OCI-LY1 (cell line): Measurements from ENCODE around the gene MRPS27.

Experiments
- H2AFZ ChIP-seq: fragments of 200-600 bp; sonication (generic), shearing (Covaris generic); 2 replicates; pipeline ENCODE4 v1.6.0; 2014; ENCODE audit warnings: antibody characterized with exemption, mild to moderate bottlenecking, low read length
- H3F3A ChIP-seq: fragments of 200-600 bp; sonication (generic), shearing (Covaris generic); 2 replicates; pipeline ENCODE4 v1.6.0; 2014; ENCODE audit warnings: mild to moderate bottlenecking, antibody characterized with exemption, low read length, moderate library complexity; ENCODE audit not compliant: insufficient read depth
- H3K27ac ChIP-seq: fragments of 200-600 bp; sonication (generic); 2 replicates; pipeline ENCODE4 v1.5.1; 2014; ENCODE audit warnings: low read length, mixed run types, mild to moderate bottlenecking, low read depth; ENCODE audit not compliant: poor library complexity, severe bottlenecking
- H3K27me3 ChIP-seq: fragments of 200-600 bp; sonication (generic); 2 replicates; pipeline ENCODE4 v1.6.0; 2014; ENCODE audit warnings: antibody characterized with exemption, mild to moderate bottlenecking, low read length, moderate library complexity; ENCODE audit not compliant: insufficient read depth
- H3K36me3 ChIP-seq: fragments of 200-600 bp; sonication (generic); 2 replicates; pipeline ENCODE4 v1.6.1; 2014; ENCODE audit warnings: mild to moderate bottlenecking, antibody characterized with exemption, low read length, moderate library complexity, mixed read lengths; ENCODE audit not compliant: insufficient read depth
- H3K4me1 ChIP-seq: fragments of 200-600 bp; sonication (generic); 2 replicates; pipeline ENCODE4 v1.5.1; 2014; ENCODE audit warnings: mild to moderate bottlenecking, low read length, moderate library complexity; ENCODE audit not compliant: insufficient read depth, severe bottlenecking
- H3K4me2 ChIP-seq: fragments of 200-600 bp; sonication (generic), shearing (Covaris generic); 2 replicates; pipeline ENCODE4 v1.6.1; 2014; ENCODE audit warnings: low read length
- H3K4me3 ChIP-seq: fragments of 200-600 bp; sonication (generic); 2 replicates; pipeline ENCODE4 v1.5.1; 2014; ENCODE audit warnings: low read length, low read depth, mild to moderate bottlenecking, mixed read lengths; ENCODE audit not compliant: poor library complexity, severe bottlenecking
- H3K79me2 ChIP-seq: fragments of 200-600 bp; shearing (Covaris generic); 2 replicates; pipeline ENCODE4 v1.6.1; 2016; ENCODE audit warnings: mixed run types, low read length, mixed read lengths; ENCODE audit not compliant: insufficient read depth
- H3K9ac ChIP-seq: fragments of 200-600 bp; sonication (generic), shearing (Covaris generic); 2 replicates; pipeline ENCODE4 v1.6.1; 2014; ENCODE audit warnings: mild to moderate bottlenecking, low read length, mixed read lengths
- H3K9me2 ChIP-seq: fragments of 200-600 bp; sonication (generic), shearing (Covaris generic); 2 replicates; pipeline ENCODE4 v1.6.1; 2014; ENCODE audit warnings: low read depth, mild to moderate bottlenecking, low read length, mixed read lengths
- H3K9me3 ChIP-seq: fragments of 200-600 bp; shearing (Covaris generic); 2 replicates; pipeline ENCODE4 v1.6.1; 2014; ENCODE audit warnings: low read length, mixed read lengths
- H4K20me1 ChIP-seq: fragments of 200-600 bp; sonication (generic), shearing (Covaris generic); 2 replicates; pipeline ENCODE4 v1.6.0; 2016; ENCODE audit warnings: mild to moderate bottlenecking, low read length; ENCODE audit not compliant: insufficient read depth
- CTCF ChIP-seq: fragments of 200-600 bp; sonication (generic), shearing (Covaris generic); IDR thresholded peaks from 2 replicates; pipeline ENCODE4 v1.5.1; 2017; ENCODE audit warnings: mild to moderate bottlenecking, antibody characterized with exemption, low read length, moderate library complexity, mixed read lengths
- EZH2 ChIP-seq: fragments of 200-600 bp; sonication (generic), shearing (Covaris generic); IDR thresholded peaks from 2 replicates; pipeline ENCODE4 v1.8.0; 2017; ENCODE audit warnings: borderline replicate concordance, mixed run types, mild to moderate bottlenecking, antibody characterized with exemption, low read length, moderate library complexity, mixed read lengths

MRPS27 gene

GRCh38 chr5:72302171-72302570, 17.9 kb downstream of the MRPS27 start:
- H3K9me2 ChIP-seq: no peaks in the 10 kb centered on the region
- H3K9me3 ChIP-seq: no peaks in the 10 kb centered on the region
- H2AFZ ChIP-seq: no peak overlapping the region
- peak overlapping the region; percentile 65 for H3K4me2 ChIP-seq
- H3K4me3 ChIP-seq: peak overlapping the region; percentile 37
- H3F3A ChIP-seq: no peaks in the 10 kb centered on the region; the same call in 1 of the 2 replicates
- H4K20me1 ChIP-seq: no peaks in the 10 kb centered on the region
- peak overlapping the region; percentile 66 for H3K9ac ChIP-seq
- no peak for TF ChIP-seq CTCF
- TF ChIP-seq EZH2: no peak
- peaks cover 72% of the 10 kb centered on the region for H3K79me2 ChIP-seq
- peaks cover 20% of the 10 kb centered on the region for H3K36me3 ChIP-seq
- H3K27me3 ChIP-seq: no peaks in the 10 kb centered on the region
- peaks cover 100% of the 10 kb centered on the region for H3K4me1 ChIP-seq
- H3K27ac ChIP-seq: peak overlapping the region; percentile 95

GRCh38 chr5:72301557-72301956, 18.5 kb downstream of the MRPS27 start:
- H3K9me2 ChIP-seq: no peaks in the 10 kb centered on the region
- peak overlapping the region; percentile 66 for H3K9ac ChIP-seq
- TF ChIP-seq CTCF (no peak), EZH2 (no peak)
- H3K4me1 ChIP-seq: peaks cover 100% of the 10 kb centered on the region
- H3K4me2 ChIP-seq: peak overlapping the region; percentile 65
- peak overlapping the region; percentile 37 for H3K4me3 ChIP-seq
- H3K27ac ChIP-seq: peak overlapping the region; percentile 95
- peaks cover 72% of the 10 kb centered on the region for H3K79me2 ChIP-seq
- H3F3A ChIP-seq: no peaks in the 10 kb centered on the region; the same call in 1 of the 2 replicates
- no peak overlapping the region for H2AFZ ChIP-seq
- H3K27me3 ChIP-seq: no peaks in the 10 kb centered on the region
- H3K9me3 ChIP-seq: no peaks in the 10 kb centered on the region
- no peaks in the 10 kb centered on the region for H4K20me1 ChIP-seq
- H3K36me3 ChIP-seq: peaks cover 26% of the 10 kb centered on the region

- peak overlapping the region; percentile 37 for H3K4me3 ChIP-seq
- H3K79me2 ChIP-seq: peaks cover 73% of the 10 kb centered on the region
- peak overlapping the region; percentile 95 for H3K27ac ChIP-seq
- H3K36me3 ChIP-seq: peaks cover 26% of the 10 kb centered on the region
- H3K9me2 ChIP-seq: no peaks in the 10 kb centered on the region
- peaks cover 100% of the 10 kb centered on the region for H3K4me1 ChIP-seq
- peak overlapping the region; percentile 66 for H3K9ac ChIP-seq
- no peaks in the 10 kb centered on the region for H3K27me3 ChIP-seq
- TF ChIP-seq CTCF: no peak
- no peak for TF ChIP-seq EZH2
- no peaks in the 10 kb centered on the region; the same call in 1 of the 2 replicates for H3F3A ChIP-seq
- H4K20me1 ChIP-seq: no peaks in the 10 kb centered on the region
- no peak overlapping the region for H2AFZ ChIP-seq
- peak overlapping the region; percentile 65 for H3K4me2 ChIP-seq
- no peaks in the 10 kb centered on the region for H3K9me3 ChIP-seq
Observed at GRCh38 chr5:72300590-72301339, 19.3 kb downstream of the MRPS27 start.
